ENCODE data around the gene TKTL1. TPM values are rescaled to one million over a fixed set of nuclear protein-coding genes. Genes with fewer than 3 reads are reported as not detected.

Gene TKTL1
- total RNA-seq, 1 donor from 2014 or later = not detected

GRCh38 chrX:154351183-154352011 lies 55.8 kb downstream of the TKTL1 start:
- Mint-ChIP-seq H3K4me1 (ENCODE audit: unreplicated experiment) (peaks cover 7% of the 10 kb centered on the region), H3K27me3 (ENCODE audit: unreplicated experiment) (no peaks in the 10 kb centered on the region), H3K9me3 (ENCODE audit: unreplicated experiment) (no peaks in the 10 kb centered on the region)

GRCh38 chrX:154352012-154352401 lies 56.4 kb downstream of the TKTL1 start:
- H3K27ac Mint-ChIP-seq (ENCODE audit: unreplicated experiment) = no peak overlapping the region
- no peaks in the 10 kb centered on the region for H3K27me3 Mint-ChIP-seq (ENCODE audit: unreplicated experiment)
- peaks cover 7% of the 10 kb centered on the region for H3K36me3 Mint-ChIP-seq (ENCODE audit: unreplicated experiment)
- no peak for TF ChIP-seq CTCF (IDR thresholded peaks at IDR 0.05)
- no peaks in the 10 kb centered on the region for H3K9me3 Mint-ChIP-seq (ENCODE audit: unreplicated experiment)
- H3K4me1 Mint-ChIP-seq (ENCODE audit: unreplicated experiment) = peaks cover 7% of the 10 kb centered on the region
- no peak for DNase-seq (ENCODE audit: extremely low spot score, unreplicated experiment)
- no peak overlapping the region for H3K4me3 Mint-ChIP-seq (ENCODE audit: unreplicated experiment)

More at GRCh38 chrX:154351183-154352011, 55.8 kb downstream of the TKTL1 start:
- Mint-ChIP-seq H3K36me3 (ENCODE audit: unreplicated experiment) (peaks cover 7% of the 10 kb centered on the region), H3K4me3 (ENCODE audit: unreplicated experiment) (no peak overlapping the region), H3K27ac (ENCODE audit: unreplicated experiment) (no peak overlapping the region)
- no peak for DNase-seq (ENCODE audit: extremely low spot score, unreplicated experiment)
- no peak for TF ChIP-seq CTCF (IDR thresholded peaks at IDR 0.05)

GRCh38 chrX:154352466-154352865 lies 56.9 kb downstream of the TKTL1 start:
- H3K36me3 Mint-ChIP-seq (ENCODE audit: unreplicated experiment) = peaks cover 6% of the 10 kb centered on the region
- H3K4me3 Mint-ChIP-seq (ENCODE audit: unreplicated experiment) = no peak overlapping the region
- TF ChIP-seq CTCF (IDR thresholded peaks at IDR 0.05) = no peak
- H3K9me3 Mint-ChIP-seq (ENCODE audit: unreplicated experiment) = no peaks in the 10 kb centered on the region
- H3K27ac Mint-ChIP-seq (ENCODE audit: unreplicated experiment) = no peak overlapping the region
- peaks cover 3% of the 10 kb centered on the region for H3K4me1 Mint-ChIP-seq (ENCODE audit: unreplicated experiment)
- H3K27me3 Mint-ChIP-seq (ENCODE audit: unreplicated experiment) = no peaks in the 10 kb centered on the region
- DNase-seq (ENCODE audit: extremely low spot score, unreplicated experiment) = no peak

GRCh38 chrX:154353172-154353843 lies 57.7 kb downstream of the TKTL1 start:
- Mint-ChIP-seq H3K9me3 (ENCODE audit: unreplicated experiment) (no peaks in the 10 kb centered on the region), H3K4me3 (ENCODE audit: unreplicated experiment) (no peak overlapping the region), H3K27me3 (ENCODE audit: unreplicated experiment) (no peaks in the 10 kb centered on the region), H3K27ac (ENCODE audit: unreplicated experiment) (peak overlapping the region; percentile 34), H3K4me1 (ENCODE audit: unreplicated experiment) (peaks cover 4% of the 10 kb centered on the region), H3K36me3 (ENCODE audit: unreplicated experiment) (peaks cover 8% of the 10 kb centered on the region)
- no peak for TF ChIP-seq CTCF (IDR thresholded peaks at IDR 0.05)
- DNase-seq (ENCODE audit: extremely low spot score, unreplicated experiment) = no peak

GRCh38 chrX:154354013-154354412 lies 58.4 kb downstream of the TKTL1 start:
- H3K27ac Mint-ChIP-seq (ENCODE audit: unreplicated experiment) = no peak overlapping the region
- H3K4me1 Mint-ChIP-seq (ENCODE audit: unreplicated experiment) = peaks cover 3% of the 10 kb centered on the region
- H3K27me3 Mint-ChIP-seq (ENCODE audit: unreplicated experiment) = no peaks in the 10 kb centered on the region
- TF ChIP-seq CTCF (IDR thresholded peaks at IDR 0.05) = no peak
- peaks cover 8% of the 10 kb centered on the region for H3K36me3 Mint-ChIP-seq (ENCODE audit: unreplicated experiment)
- no peaks in the 10 kb centered on the region for H3K9me3 Mint-ChIP-seq (ENCODE audit: unreplicated experiment)
- no peak overlapping the region for H3K4me3 Mint-ChIP-seq (ENCODE audit: unreplicated experiment)
- DNase-seq (ENCODE audit: extremely low spot score, unreplicated experiment) = no peak

Data from osteocyte (in vitro differentiated cells).